ENCODE results near the gene CAMK1D.

The CAMK1D gene

GRCh38 chr10:12826800-12827372 is 477.5 kb downstream of the CAMK1D start:
- no peaks in the 10 kb centered on the region for H3K9me3 Mint-ChIP-seq (ENCODE audit: low read depth)
- no peak overlapping the region for H3K27ac Mint-ChIP-seq
- peaks cover 11% of the 10 kb centered on the region for H3K36me3 Mint-ChIP-seq
- no peaks in the 10 kb centered on the region for H3K27me3 Mint-ChIP-seq
- no peaks in the 10 kb centered on the region for H3K4me1 Mint-ChIP-seq (ENCODE audit: low read depth)
- H3K4me3 Mint-ChIP-seq = no peak overlapping the region

- Mint-ChIP-seq H3K4me3 (no peak overlapping the region), H3K27me3 (no peaks in the 10 kb centered on the region), H3K36me3 (peaks cover 9% of the 10 kb centered on the region), H3K4me1 (ENCODE audit: low read depth) (no peaks in the 10 kb centered on the region), H3K27ac (no peak overlapping the region), H3K9me3 (ENCODE audit: low read depth) (no peaks in the 10 kb centered on the region)
Observed at GRCh38 chr10:12828736-12829135, 479.4 kb downstream of the CAMK1D start.

GRCh38 chr10:12829831-12830390 is 480.6 kb downstream of the CAMK1D start:
- Mint-ChIP-seq H3K27me3 (no peaks in the 10 kb centered on the region), H3K4me1 (ENCODE audit: low read depth) (no peaks in the 10 kb centered on the region), H3K9me3 (ENCODE audit: low read depth) (no peaks in the 10 kb centered on the region), H3K27ac (no peak overlapping the region), H3K4me3 (no peak overlapping the region), H3K36me3 (peaks cover 9% of the 10 kb centered on the region)

- Mint-ChIP-seq H3K9me3 (ENCODE audit: low read depth) (no peaks in the 10 kb centered on the region), H3K27ac (no peak overlapping the region), H3K4me1 (ENCODE audit: low read depth) (no peaks in the 10 kb centered on the region), H3K4me3 (no peak overlapping the region), H3K36me3 (peaks cover 8% of the 10 kb centered on the region), H3K27me3 (no peaks in the 10 kb centered on the region)
Observed at GRCh38 chr10:12832096-12832495, 482.7 kb downstream of the CAMK1D start.

- Mint-ChIP-seq H3K36me3 (peaks cover 4% of the 10 kb centered on the region), H3K9me3 (ENCODE audit: low read depth) (no peaks in the 10 kb centered on the region), H3K4me3 (no peak overlapping the region), H3K27ac (no peak overlapping the region), H3K4me1 (ENCODE audit: low read depth) (no peaks in the 10 kb centered on the region), H3K27me3 (no peaks in the 10 kb centered on the region)
Observed at GRCh38 chr10:12833451-12833850, 484.1 kb downstream of the CAMK1D start.

- H3K4me1 Mint-ChIP-seq (ENCODE audit: low read depth) = no peaks in the 10 kb centered on the region
- no peaks in the 10 kb centered on the region for H3K27me3 Mint-ChIP-seq
- no peak overlapping the region for H3K4me3 Mint-ChIP-seq
- H3K36me3 Mint-ChIP-seq = peaks cover 4% of the 10 kb centered on the region
- H3K9me3 Mint-ChIP-seq (ENCODE audit: low read depth) = no peaks in the 10 kb centered on the region
- H3K27ac Mint-ChIP-seq = no peak overlapping the region
Observed at GRCh38 chr10:12834116-12834665, 484.8 kb downstream of the CAMK1D start.

GRCh38 chr10:12834721-12835120 is 485.4 kb downstream of the CAMK1D start:
- peaks cover 2% of the 10 kb centered on the region for H3K36me3 Mint-ChIP-seq
- no peaks in the 10 kb centered on the region for H3K9me3 Mint-ChIP-seq (ENCODE audit: low read depth)
- no peak overlapping the region for H3K27ac Mint-ChIP-seq
- no peaks in the 10 kb centered on the region for H3K27me3 Mint-ChIP-seq
- no peaks in the 10 kb centered on the region for H3K4me1 Mint-ChIP-seq (ENCODE audit: low read depth)
- no peak overlapping the region for H3K4me3 Mint-ChIP-seq

- Mint-ChIP-seq H3K27me3 (peaks cover under 1% of the 10 kb centered on the region), H3K27ac (no peak overlapping the region), H3K9me3 (ENCODE audit: low read depth) (no peaks in the 10 kb centered on the region), H3K36me3 (peaks cover 2% of the 10 kb centered on the region), H3K4me3 (no peak overlapping the region), H3K4me1 (ENCODE audit: low read depth) (no peaks in the 10 kb centered on the region)
Observed at GRCh38 chr10:12835709-12836108, 486.4 kb downstream of the CAMK1D start.

- Mint-ChIP-seq H3K4me3 (no peak overlapping the region), H3K36me3 (no peaks in the 10 kb centered on the region), H3K9me3 (ENCODE audit: low read depth) (no peaks in the 10 kb centered on the region), H3K27me3 (peaks cover 4% of the 10 kb centered on the region), H3K4me1 (ENCODE audit: low read depth) (no peaks in the 10 kb centered on the region), H3K27ac (no peak overlapping the region)
Observed at GRCh38 chr10:12838366-12838765, 489.0 kb downstream of the CAMK1D start.

- peaks cover 4% of the 10 kb centered on the region for H3K27me3 Mint-ChIP-seq
- H3K27ac Mint-ChIP-seq = no peak overlapping the region
- no peak overlapping the region for H3K4me3 Mint-ChIP-seq
- H3K4me1 Mint-ChIP-seq (ENCODE audit: low read depth) = no peaks in the 10 kb centered on the region
- no peaks in the 10 kb centered on the region for H3K9me3 Mint-ChIP-seq (ENCODE audit: low read depth)
- no peaks in the 10 kb centered on the region for H3K36me3 Mint-ChIP-seq
Observed at GRCh38 chr10:12838995-12839927, 489.9 kb downstream of the CAMK1D start.

- Mint-ChIP-seq H3K27me3 (peaks cover 4% of the 10 kb centered on the region), H3K36me3 (no peaks in the 10 kb centered on the region), H3K27ac (no peak overlapping the region), H3K4me1 (ENCODE audit: low read depth) (no peaks in the 10 kb centered on the region), H3K9me3 (ENCODE audit: low read depth) (no peaks in the 10 kb centered on the region), H3K4me3 (no peak overlapping the region)
Observed at GRCh38 chr10:12839941-12840611, 490.7 kb downstream of the CAMK1D start.

- Mint-ChIP-seq H3K9me3 (ENCODE audit: low read depth) (no peaks in the 10 kb centered on the region), H3K27ac (no peak overlapping the region), H3K4me1 (ENCODE audit: low read depth) (no peaks in the 10 kb centered on the region), H3K27me3 (peaks cover 9% of the 10 kb centered on the region), H3K4me3 (no peak overlapping the region), H3K36me3 (no peaks in the 10 kb centered on the region)
Observed at GRCh38 chr10:12841426-12841825, 492.1 kb downstream of the CAMK1D start.

- no peaks in the 10 kb centered on the region for H3K9me3 Mint-ChIP-seq (ENCODE audit: low read depth)
- H3K36me3 Mint-ChIP-seq = no peaks in the 10 kb centered on the region
Observed at GRCh38 chr10:12841826-12842225, 492.5 kb downstream of the CAMK1D start.

GRCh38 chr10:12842310-12842709 is 493.0 kb downstream of the CAMK1D start:
- Mint-ChIP-seq H3K4me3 (no peak overlapping the region), H3K9me3 (ENCODE audit: low read depth) (no peaks in the 10 kb centered on the region), H3K27ac (no peak overlapping the region), H3K36me3 (no peaks in the 10 kb centered on the region), H3K4me1 (ENCODE audit: low read depth) (no peaks in the 10 kb centered on the region), H3K27me3 (peaks cover 12% of the 10 kb centered on the region)

More at GRCh38 chr10:12841826-12842225, 492.5 kb downstream of the CAMK1D start:
- Mint-ChIP-seq H3K4me3 (no peak overlapping the region), H3K27ac (no peak overlapping the region), H3K4me1 (ENCODE audit: low read depth) (no peaks in the 10 kb centered on the region), H3K27me3 (peaks cover 9% of the 10 kb centered on the region)

All from activated naive CD8-positive, alpha-beta T cell (primary cell).